GM13976 (cell line): Measurements from ENCODE around the gene OOSP4A.

Source experiments
- DNase-seq: peaks from one replicate; pipeline ENCODE4 v3.0.0; 2012; ENCODE audit warnings: low spot score
- in situ Hi-C: fragments of 300-500 bp; cut with MboI; formaldehyde crosslinking; loops from one replicate; pipeline ENCODE4 v1.12.0; 2022; ENCODE audit warnings: low sequenced_read_pairs, mixed read lengths, inconsistent platforms; ENCODE audit not compliant: unreplicated experiment
- TF ChIP-seq, protein P1 (sequence below): IDR thresholded peaks from 2 replicates; pipeline ENCODE4 v1.5.1; 2012; ENCODE audit warnings: borderline replicate concordance, mild to moderate bottlenecking; ENCODE audit not compliant: insufficient read depth; ENCODE audit errors: extremely low read depth, missing control alignments, control extremely low read depth

OOSP4A gene

DNA sequence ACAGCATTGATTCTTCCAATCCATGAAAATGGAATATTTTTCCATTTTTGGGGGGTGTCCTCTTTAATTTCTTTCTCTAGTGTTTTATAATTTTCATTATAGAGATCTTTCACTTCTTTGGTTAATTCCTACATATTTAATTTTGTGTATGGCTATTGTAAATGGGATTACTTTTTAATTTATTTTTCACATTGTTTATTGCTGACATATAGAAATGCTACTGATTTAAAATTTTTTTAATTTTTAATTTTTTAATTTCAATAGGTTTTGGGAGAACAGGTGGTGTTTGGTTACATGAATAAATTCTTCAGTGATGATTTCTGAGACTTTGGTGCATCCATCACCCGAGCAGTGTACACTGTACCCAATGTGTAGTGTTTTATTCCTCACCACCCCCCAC is 26.6 kb downstream of the OOSP4A start:
- TF ChIP-seq, protein P1, sequence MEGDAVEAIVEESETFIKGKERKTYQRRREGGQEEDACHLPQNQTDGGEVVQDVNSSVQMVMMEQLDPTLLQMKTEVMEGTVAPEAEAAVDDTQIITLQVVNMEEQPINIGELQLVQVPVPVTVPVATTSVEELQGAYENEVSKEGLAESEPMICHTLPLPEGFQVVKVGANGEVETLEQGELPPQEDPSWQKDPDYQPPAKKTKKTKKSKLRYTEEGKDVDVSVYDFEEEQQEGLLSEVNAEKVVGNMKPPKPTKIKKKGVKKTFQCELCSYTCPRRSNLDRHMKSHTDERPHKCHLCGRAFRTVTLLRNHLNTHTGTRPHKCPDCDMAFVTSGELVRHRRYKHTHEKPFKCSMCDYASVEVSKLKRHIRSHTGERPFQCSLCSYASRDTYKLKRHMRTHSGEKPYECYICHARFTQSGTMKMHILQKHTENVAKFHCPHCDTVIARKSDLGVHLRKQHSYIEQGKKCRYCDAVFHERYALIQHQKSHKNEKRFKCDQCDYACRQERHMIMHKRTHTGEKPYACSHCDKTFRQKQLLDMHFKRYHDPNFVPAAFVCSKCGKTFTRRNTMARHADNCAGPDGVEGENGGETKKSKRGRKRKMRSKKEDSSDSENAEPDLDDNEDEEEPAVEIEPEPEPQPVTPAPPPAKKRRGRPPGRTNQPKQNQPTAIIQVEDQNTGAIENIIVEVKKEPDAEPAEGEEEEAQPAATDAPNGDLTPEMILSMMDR, result no peak
- in situ Hi-C loops, result no loop called here
- no peak for DNase-seq

DNA sequence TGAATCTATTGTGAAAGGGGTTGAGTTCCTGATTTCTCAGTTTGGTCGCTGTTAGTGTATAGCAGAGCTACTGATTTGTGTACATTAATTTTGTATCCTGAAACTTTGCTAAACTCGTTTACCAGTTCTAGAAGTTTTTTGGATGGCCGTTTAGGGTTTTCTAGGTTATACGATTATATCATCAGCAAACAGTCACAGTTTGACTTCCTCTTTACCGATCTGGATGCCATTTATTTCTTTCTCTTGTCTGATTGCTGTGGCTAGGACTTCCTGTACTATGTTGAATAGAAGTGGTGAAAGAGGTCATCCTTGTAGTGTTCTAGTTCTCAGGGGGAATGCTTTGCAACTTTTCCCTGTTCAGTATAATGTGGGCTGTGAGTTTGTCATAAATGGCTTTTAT is 28.6 kb downstream of the OOSP4A start:
- in situ Hi-C loops, result no loop called here
- no peak for DNase-seq
- TF ChIP-seq, protein P1, result no peak

DNA sequence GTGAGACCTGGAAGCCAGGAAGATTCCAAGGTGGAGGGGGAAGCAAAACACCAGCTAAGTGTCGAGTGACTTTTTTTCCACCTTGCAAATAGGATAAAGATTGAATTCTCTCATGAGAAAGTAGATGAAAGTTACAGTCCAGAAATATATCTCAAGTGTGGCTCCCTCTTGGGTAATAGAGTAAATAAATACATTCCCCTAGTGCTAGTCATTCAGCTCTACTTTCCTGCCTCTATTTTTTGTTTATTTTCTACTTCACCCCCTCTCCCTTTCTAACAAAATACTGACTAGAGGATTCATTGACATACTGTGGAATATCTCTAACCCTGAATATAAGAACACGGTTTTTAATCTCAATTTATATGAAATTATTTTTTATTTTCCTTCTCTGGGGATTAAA is 34.0 kb downstream of the OOSP4A start:
- no peak for DNase-seq
- TF ChIP-seq, protein P1, result no peak
- in situ Hi-C loops, result no loop called here

DNA sequence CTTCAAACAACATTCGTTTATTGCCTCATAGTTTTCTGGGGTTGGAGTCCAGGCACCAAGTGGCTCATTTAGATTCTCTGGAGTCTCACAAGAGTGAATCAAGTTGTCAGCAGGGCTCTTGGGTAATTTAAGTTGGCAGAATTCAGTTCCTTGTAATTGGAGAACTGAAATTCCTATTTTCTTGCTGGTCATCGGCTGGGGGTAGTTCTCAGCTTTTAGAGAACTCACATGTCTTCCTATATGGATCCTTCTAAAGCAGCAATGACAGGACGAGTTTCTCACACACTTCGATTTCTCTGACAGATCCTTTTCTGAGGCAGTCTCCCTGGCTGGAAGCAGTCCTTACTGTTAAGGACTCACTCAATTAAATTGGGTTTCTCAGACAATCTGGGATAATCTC is 35.9 kb downstream of the OOSP4A start:
- in situ Hi-C loops, result no loop called here
- no peak for DNase-seq
- TF ChIP-seq, protein P1, result no peak

DNA sequence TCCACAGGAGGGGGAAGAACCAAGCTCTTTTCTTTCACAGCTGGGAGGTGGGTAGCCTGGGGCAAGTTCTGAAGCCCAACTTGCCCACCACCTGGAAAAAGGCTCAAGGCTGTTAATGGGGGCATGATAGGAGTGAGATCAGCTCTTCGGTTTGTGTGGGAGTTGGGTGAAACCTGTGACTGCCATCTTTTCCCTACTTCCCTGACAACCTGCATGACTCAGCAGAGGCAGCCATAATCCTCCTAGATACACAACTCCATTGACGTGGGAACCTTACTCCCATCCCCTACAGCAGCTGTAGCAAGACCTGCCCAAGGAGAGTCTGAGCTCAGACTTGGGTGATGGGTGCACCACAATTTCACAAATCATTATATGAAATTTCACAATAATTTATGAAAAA is 39.9 kb downstream of the OOSP4A start:
- no peak for DNase-seq
- TF ChIP-seq, protein P1, result no peak
- in situ Hi-C loops, result no loop called here

DNA sequence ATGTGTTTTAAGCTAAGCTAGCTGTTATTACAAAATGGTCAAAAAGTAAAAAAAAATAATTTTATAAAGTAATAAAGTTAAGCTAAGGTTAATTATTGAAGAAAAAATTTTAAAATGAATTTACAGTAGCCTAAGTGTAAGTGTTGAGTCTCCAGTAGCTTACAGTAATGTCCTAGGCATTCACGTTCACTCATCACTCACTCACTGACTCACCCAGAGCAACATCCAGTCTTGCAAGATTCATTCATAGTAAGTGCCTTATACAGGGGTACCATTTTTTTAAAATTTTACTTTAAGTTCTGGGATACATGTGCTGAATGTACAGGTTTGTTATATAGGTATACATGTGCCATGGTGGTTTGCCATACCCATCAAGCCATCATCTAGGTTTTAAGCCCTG is 41.5 kb downstream of the OOSP4A start:
- in situ Hi-C loops, result no loop called here
- DNase-seq, result no peak
- TF ChIP-seq, protein P1, result no peak

DNA sequence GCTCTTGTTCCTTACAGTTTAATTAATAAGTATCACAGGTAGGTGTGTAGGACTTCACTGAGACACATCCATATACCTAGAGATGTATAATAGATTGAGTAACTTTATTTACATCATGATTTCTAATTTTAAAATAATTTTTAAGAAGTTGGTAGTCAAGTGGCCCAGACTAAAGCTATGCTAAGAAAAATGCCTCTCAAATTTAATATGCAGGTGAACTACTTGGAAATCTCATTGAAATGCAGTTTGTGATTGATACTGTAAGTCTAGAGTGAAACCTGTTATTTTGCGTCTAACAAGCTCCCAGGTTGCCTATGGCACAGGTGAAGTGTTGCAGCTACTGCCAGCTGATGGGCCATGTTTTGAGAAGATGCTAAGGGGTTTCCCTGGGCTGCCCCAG is 53.0 kb downstream of the OOSP4A start, which contains the start of gene OOSP4B:
Gene OOSP4B (plus strand): TSS at position 301 of the 400 bp plus-strand sequence.
- in situ Hi-C loops, result no loop called here
- DNase-seq, result no peak
- TF ChIP-seq, protein P1, result no peak
